HEK293 (cell line): ENCODE measurements around the gene ACAD11.

ENCODE experiments used
- CTCF ChIA-PET: fragments of 350-600 bp; formaldehyde crosslinking; extraction: SDS; loops from one replicate; lab custom pipeline; 2021; ENCODE audit warnings: antibody characterized with exemption; lab: Yijun Ruan, JAX
- POLR2A ChIA-PET: fragments of 300-600 bp; formaldehyde crosslinking; extraction: SDS; loops from one replicate; lab custom pipeline; 2020; ENCODE audit warnings: antibody characterized with exemption, inconsistent platforms; lab: Yijun Ruan, JAX
- H3K27ac ChIP-seq: fragments of 200-500 bp; sonication (Bioruptor generic); 2 replicates; pipeline ENCODE4 v1.5.1; 2014; ENCODE audit warnings: low read depth, low read length, control low read depth, inconsistent platforms; ENCODE audit errors: extremely low read depth
- H3K36me3 ChIP-seq, 2 experiments: fragments of 200-500 bp in 1 of 2; sonication (Bioruptor generic) in 1 of 2; 1 replicate in 1 of 2; 2 replicates in 1 of 2; pipeline ENCODE4 v1.5.1; 2014 to 2017; ENCODE audit warnings: inconsistent platforms in 2 of 2, low read length in 2 of 2; ENCODE audit not compliant: control insufficient read depth in 2 of 2, insufficient read depth in 1 of 2
- H3K4me1 ChIP-seq: fragments of 200-500 bp; sonication (Bioruptor generic); 2 replicates; pipeline ENCODE4 v1.5.1; 2014; ENCODE audit warnings: mild to moderate bottlenecking, low read length, inconsistent platforms; ENCODE audit not compliant: control insufficient read depth, insufficient read depth
- H3K4me3 ChIP-seq: 2 replicates; pipeline ENCODE4 v1.5.1; 2011; ENCODE audit warnings: low read depth, mild to moderate bottlenecking, control low read depth, low read length, moderate library complexity
- H3K9me3 ChIP-seq: fragments of 200-500 bp; sonication (Bioruptor generic); 2 replicates; pipeline ENCODE4 v1.5.1; 2014; ENCODE audit warnings: low read depth, low read length, inconsistent platforms; ENCODE audit not compliant: control insufficient read depth, insufficient read depth
- BCL11B ChIP-seq: fragments of 450-650 bp; formaldehyde crosslinking; IDR thresholded peaks from 2 replicates; pipeline ENCODE4 v1.5.1; 2016; ENCODE audit warnings: low read depth, missing biosample characterization, missing genetic modification characterization
- GLI4 ChIP-seq: fragments of 450-650 bp; formaldehyde crosslinking; IDR thresholded peaks from 2 replicates; pipeline ENCODE4 v1.5.1; 2016; ENCODE audit warnings: missing biosample characterization, missing genetic modification characterization
- HOXC10 ChIP-seq: sonication (generic); formaldehyde crosslinking; IDR thresholded peaks from 2 replicates; pipeline ENCODE4 v1.8.1; 2023; ENCODE audit warnings: mild to moderate bottlenecking, missing genetic modification reagents
- SCRT1 ChIP-seq: fragments of 450-650 bp; formaldehyde crosslinking; IDR thresholded peaks from 2 replicates; pipeline ENCODE4 v1.5.1; 2016; ENCODE audit warnings: missing biosample characterization, missing genetic modification characterization, borderline replicate concordance
- SP7 ChIP-seq: fragments of 450-650 bp; formaldehyde crosslinking; IDR thresholded peaks from 2 replicates; pipeline ENCODE4 v1.5.1; 2016; ENCODE audit warnings: missing biosample characterization, missing genetic modification characterization
- TRIM28 ChIP-seq: IDR thresholded peaks from 2 replicates; pipeline ENCODE4 v1.6.1; 2011; ENCODE audit warnings: low read length, control low read depth, borderline replicate concordance
- WT1 ChIP-seq: fragments of 450-650 bp; formaldehyde crosslinking; IDR thresholded peaks from 2 replicates; pipeline ENCODE4 v1.5.1; 2016; ENCODE audit warnings: missing biosample characterization, missing genetic modification characterization
- ZBTB20 ChIP-seq: fragments of 450-650 bp; formaldehyde crosslinking; IDR thresholded peaks from 2 replicates; pipeline ENCODE4 v1.5.1; 2016; ENCODE audit warnings: missing biosample characterization, missing genetic modification characterization
- ZNF112 ChIP-seq: fragments of 450-650 bp; formaldehyde crosslinking; IDR thresholded peaks from 2 replicates; pipeline ENCODE4 v1.5.0; 2017; ENCODE audit warnings: missing biosample characterization, missing genetic modification characterization
- ZNF140 ChIP-seq: fragments of 450-650 bp; formaldehyde crosslinking; IDR thresholded peaks from 2 replicates; pipeline ENCODE4 v1.5.1; 2016; ENCODE audit warnings: missing biosample characterization, missing genetic modification characterization
- ZNF155 ChIP-seq: fragments of 450-650 bp; formaldehyde crosslinking; IDR thresholded peaks from 2 replicates; pipeline ENCODE4 v1.5.1; 2016; ENCODE audit warnings: missing biosample characterization, missing genetic modification characterization
- ZNF202 ChIP-seq: fragments of 450-650 bp; formaldehyde crosslinking; IDR thresholded peaks from 2 replicates; pipeline ENCODE4 v1.5.1; 2016; ENCODE audit warnings: missing biosample characterization, missing genetic modification characterization, borderline replicate concordance
- ZNF280D ChIP-seq: fragments of 450-650 bp; formaldehyde crosslinking; IDR thresholded peaks from 2 replicates; pipeline ENCODE4 v1.5.1; 2016; ENCODE audit warnings: missing biosample characterization, missing genetic modification characterization
- ZNF560 ChIP-seq: fragments of 450-650 bp; formaldehyde crosslinking; IDR thresholded peaks from 2 replicates; pipeline ENCODE4 v1.5.1; 2017; ENCODE audit warnings: missing biosample characterization, missing genetic modification characterization, borderline replicate concordance
- ZNF596 ChIP-seq: fragments of 450-650 bp; IDR thresholded peaks from 2 replicates; pipeline ENCODE4 v1.5.0; 2018; ENCODE audit warnings: missing biosample characterization, mild to moderate bottlenecking, missing genetic modification characterization, moderate library complexity
- ZNF701 ChIP-seq: fragments of 450-650 bp; formaldehyde crosslinking; IDR thresholded peaks from 2 replicates; pipeline ENCODE4 v1.5.1; 2016; ENCODE audit warnings: missing biosample characterization, missing genetic modification characterization
- ZNF747 ChIP-seq: fragments of 450-650 bp; formaldehyde crosslinking; IDR thresholded peaks from 2 replicates; pipeline ENCODE4 v1.5.1; 2016; ENCODE audit warnings: missing biosample characterization, missing genetic modification characterization
- ZNF791 ChIP-seq: fragments of 450-650 bp; formaldehyde crosslinking; IDR thresholded peaks from 2 replicates; pipeline ENCODE4 v1.5.1; 2016; ENCODE audit warnings: missing biosample characterization, missing genetic modification characterization
- ZNF843 ChIP-seq: fragments of 450-650 bp; formaldehyde crosslinking; IDR thresholded peaks from 2 replicates; pipeline ENCODE4 v1.5.1; 2016; ENCODE audit warnings: missing biosample characterization, missing genetic modification characterization
- TF ChIP-seq, protein P1 (sequence below): fragments of 450-650 bp; formaldehyde crosslinking; IDR thresholded peaks from 2 replicates; pipeline ENCODE4 v1.5.1; 2016; ENCODE audit warnings: missing biosample characterization, missing genetic modification characterization
- TF ChIP-seq, protein P2 (sequence below): IDR thresholded peaks from 2 replicates; pipeline ENCODE4 v1.6.1; 2011; ENCODE audit warnings: mild to moderate bottlenecking, low read depth, low read length, borderline replicate concordance
- TF ChIP-seq, protein P3 (sequence below): fragments of 450-650 bp; formaldehyde crosslinking; IDR thresholded peaks from 2 replicates; pipeline ENCODE4 v1.5.1; 2016; ENCODE audit warnings: missing biosample characterization, missing genetic modification characterization

ACAD11 gene

DNA sequence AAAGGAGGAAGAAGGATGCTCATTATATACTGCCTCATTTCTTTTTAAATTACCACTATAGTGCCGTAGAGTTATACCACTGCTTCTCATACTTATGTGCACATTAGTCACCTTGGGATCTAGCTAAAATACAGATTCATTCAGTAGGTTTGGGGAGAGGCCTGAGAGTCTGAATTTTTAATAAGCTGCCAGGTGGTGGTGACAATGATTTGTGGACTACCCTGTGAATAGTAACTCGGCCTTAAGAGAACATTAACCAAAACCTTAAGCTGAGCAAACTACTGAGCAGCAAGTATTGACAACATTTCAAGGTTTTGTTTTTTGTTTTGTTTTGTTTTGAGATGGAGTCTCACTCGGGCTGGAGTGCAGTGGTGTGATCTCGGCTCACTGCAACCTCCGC is 20.3 kb upstream of the ACAD11 start:
- Histone ChIP-seq H3K27ac (no peak overlapping the region), H3K36me3 (peaks cover 16 to 72% of the 10 kb centered on the region in 2 experiments), H3K9me3 (no peaks in the 10 kb centered on the region), H3K4me3 (no peak overlapping the region), H3K4me1 (no peaks in the 10 kb centered on the region)
- CTCF ChIA-PET: no interaction called here
- TF ChIP-seq ZNF155 (tag by site-specific recombination) (no peak), ZNF140 (tag by site-specific recombination) (no peak), ZNF112 (tag by site-specific recombination) (no peak), ZNF560 (tag by site-specific recombination) (no peak), ZNF791 (tag by site-specific recombination) (no peak), TRIM28 (no peak), ZNF202 (tag by site-specific recombination) (no peak), ZNF280D (tag by site-specific recombination) (no peak), BCL11B (tag by site-specific recombination) (no peak)
- POLR2A ChIA-PET: no interaction called here

GRCh38 chr3:132675408-132675807 is 15.8 kb upstream of the ACAD11 start:
- no peaks in the 10 kb centered on the region for H3K4me1 ChIP-seq
- ChIA-PET POLR2A (no interaction called here), CTCF (no interaction called here)
- no peak overlapping the region for H3K27ac ChIP-seq
- peaks cover 30 to 70% of the 10 kb centered on the region in 2 experiments for H3K36me3 ChIP-seq
- no peak for TF ChIP-seq HOXC10 (CRISPR knock-in tag)
- TF ChIP-seq, protein P1, sequence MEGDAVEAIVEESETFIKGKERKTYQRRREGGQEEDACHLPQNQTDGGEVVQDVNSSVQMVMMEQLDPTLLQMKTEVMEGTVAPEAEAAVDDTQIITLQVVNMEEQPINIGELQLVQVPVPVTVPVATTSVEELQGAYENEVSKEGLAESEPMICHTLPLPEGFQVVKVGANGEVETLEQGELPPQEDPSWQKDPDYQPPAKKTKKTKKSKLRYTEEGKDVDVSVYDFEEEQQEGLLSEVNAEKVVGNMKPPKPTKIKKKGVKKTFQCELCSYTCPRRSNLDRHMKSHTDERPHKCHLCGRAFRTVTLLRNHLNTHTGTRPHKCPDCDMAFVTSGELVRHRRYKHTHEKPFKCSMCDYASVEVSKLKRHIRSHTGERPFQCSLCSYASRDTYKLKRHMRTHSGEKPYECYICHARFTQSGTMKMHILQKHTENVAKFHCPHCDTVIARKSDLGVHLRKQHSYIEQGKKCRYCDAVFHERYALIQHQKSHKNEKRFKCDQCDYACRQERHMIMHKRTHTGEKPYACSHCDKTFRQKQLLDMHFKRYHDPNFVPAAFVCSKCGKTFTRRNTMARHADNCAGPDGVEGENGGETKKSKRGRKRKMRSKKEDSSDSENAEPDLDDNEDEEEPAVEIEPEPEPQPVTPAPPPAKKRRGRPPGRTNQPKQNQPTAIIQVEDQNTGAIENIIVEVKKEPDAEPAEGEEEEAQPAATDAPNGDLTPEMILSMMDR (tag by site-specific recombination): no peak
- TF ChIP-seq ZNF701 (tag by site-specific recombination): no peak
- no peak for TF ChIP-seq ZNF747 (tag by site-specific recombination)
- no peak for TF ChIP-seq SP7 (tag by site-specific recombination)
- TF ChIP-seq, protein P2, sequence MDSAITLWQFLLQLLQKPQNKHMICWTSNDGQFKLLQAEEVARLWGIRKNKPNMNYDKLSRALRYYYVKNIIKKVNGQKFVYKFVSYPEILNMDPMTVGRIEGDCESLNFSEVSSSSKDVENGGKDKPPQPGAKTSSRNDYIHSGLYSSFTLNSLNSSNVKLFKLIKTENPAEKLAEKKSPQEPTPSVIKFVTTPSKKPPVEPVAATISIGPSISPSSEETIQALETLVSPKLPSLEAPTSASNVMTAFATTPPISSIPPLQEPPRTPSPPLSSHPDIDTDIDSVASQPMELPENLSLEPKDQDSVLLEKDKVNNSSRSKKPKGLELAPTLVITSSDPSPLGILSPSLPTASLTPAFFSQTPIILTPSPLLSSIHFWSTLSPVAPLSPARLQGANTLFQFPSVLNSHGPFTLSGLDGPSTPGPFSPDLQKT: no peak
- TF ChIP-seq ZNF596: no peak
- TF ChIP-seq, protein P3, sequence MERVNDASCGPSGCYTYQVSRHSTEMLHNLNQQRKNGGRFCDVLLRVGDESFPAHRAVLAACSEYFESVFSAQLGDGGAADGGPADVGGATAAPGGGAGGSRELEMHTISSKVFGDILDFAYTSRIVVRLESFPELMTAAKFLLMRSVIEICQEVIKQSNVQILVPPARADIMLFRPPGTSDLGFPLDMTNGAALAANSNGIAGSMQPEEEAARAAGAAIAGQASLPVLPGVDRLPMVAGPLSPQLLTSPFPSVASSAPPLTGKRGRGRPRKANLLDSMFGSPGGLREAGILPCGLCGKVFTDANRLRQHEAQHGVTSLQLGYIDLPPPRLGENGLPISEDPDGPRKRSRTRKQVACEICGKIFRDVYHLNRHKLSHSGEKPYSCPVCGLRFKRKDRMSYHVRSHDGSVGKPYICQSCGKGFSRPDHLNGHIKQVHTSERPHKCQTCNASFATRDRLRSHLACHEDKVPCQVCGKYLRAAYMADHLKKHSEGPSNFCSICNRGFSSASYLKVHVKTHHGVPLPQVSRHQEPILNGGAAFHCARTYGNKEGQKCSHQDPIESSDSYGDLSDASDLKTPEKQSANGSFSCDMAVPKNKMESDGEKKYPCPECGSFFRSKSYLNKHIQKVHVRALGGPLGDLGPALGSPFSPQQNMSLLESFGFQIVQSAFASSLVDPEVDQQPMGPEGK: no peak
- TF ChIP-seq ZNF843: no peak
- TF ChIP-seq GLI4 (tag by site-specific recombination): no peak
- TF ChIP-seq ZBTB20 (tag by site-specific recombination): no peak
- TF ChIP-seq WT1 (tag by site-specific recombination): no peak
- TF ChIP-seq SCRT1 (tag by site-specific recombination): no peak
- H3K9me3 ChIP-seq: no peaks in the 10 kb centered on the region
- H3K4me3 ChIP-seq: no peak overlapping the region
